GM08714 (cell line): ENCODE results near the gene DNAJA1.
"Not testable (repeated sequence)": the region's sequence is repeated elsewhere in the genome, so short reads cannot be mapped to it uniquely, and the experiment has no call there.

ENCODE experiments used
- H3K4me3 ChIP-seq: fragments of 200-500 bp; sonication (Bioruptor generic); 2 replicates; pipeline ENCODE4 v1.5.1; 2014; ENCODE audit warnings: mild to moderate bottlenecking, low read length, inconsistent platforms
- ZNF274 ChIP-seq: IDR thresholded peaks from 2 replicates; pipeline ENCODE4 v1.6.1; 2012; ENCODE audit warnings: mild to moderate bottlenecking, low read depth, low read length

Gene DNAJA1

GRCh38 chr9:33024966-33025571 is at the start of gene DNAJA1:
TSS of gene DNAJA1 (plus strand) at chr9:33025273. CDS start at chr9:33026485, 1,212 bp downstream.
- TF ChIP-seq ZNF274, result no peak
- peak within 1 kb of the TSS; percentile 90 for H3K4me3 ChIP-seq

DNA sequence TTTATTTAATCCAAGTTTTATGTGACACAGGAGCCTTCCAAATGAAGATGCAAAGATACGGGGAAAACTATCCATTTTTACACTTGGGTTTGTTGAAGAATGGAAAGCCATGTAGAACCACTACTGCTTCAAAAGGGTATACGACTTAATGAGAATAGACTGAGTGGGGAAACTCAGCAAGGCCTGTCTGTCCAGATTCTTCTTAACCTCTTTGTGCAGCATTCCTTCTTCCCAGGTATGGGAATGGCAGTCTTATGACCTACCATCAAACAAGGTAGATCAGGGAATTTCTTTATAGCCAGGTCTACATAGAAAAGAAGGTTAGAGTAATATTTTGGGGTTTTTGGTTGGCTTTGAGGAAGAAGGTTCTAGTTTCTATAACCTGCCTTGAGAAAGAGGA is 47.0 kb upstream of the DNAJA1 start:
- TF ChIP-seq ZNF274, result no peak

DNA sequence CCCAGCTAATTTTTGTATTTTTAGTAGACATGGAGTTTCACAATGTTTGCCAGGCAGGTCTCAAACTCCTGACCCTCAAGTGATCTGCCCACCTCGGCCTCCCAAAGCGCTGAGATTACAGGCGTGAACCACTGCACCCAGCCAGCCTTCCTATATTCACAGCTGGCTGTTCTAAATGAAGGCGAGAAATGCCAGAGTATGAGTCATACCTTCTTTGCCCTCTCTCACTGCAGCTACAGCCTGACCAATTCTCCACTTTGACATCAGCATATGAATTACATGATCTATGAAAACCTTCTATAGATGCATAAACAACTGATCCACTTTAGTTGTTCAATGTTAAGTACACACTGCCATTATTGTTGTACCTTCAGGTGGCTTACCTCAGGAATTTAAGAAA is 38.1 kb upstream of the DNAJA1 start:
- no peak for TF ChIP-seq ZNF274
- H3K4me3 ChIP-seq, result no peak overlapping the region

More for the DNA sequence above, 47.0 kb upstream of the DNAJA1 start:
- no peak overlapping the region for H3K4me3 ChIP-seq

- no peak for TF ChIP-seq ZNF274
- H3K4me3 ChIP-seq, result no peak overlapping the region
Measured at GRCh38 chr9:32989660-32990059, 35.4 kb upstream of the DNAJA1 start.

DNA sequence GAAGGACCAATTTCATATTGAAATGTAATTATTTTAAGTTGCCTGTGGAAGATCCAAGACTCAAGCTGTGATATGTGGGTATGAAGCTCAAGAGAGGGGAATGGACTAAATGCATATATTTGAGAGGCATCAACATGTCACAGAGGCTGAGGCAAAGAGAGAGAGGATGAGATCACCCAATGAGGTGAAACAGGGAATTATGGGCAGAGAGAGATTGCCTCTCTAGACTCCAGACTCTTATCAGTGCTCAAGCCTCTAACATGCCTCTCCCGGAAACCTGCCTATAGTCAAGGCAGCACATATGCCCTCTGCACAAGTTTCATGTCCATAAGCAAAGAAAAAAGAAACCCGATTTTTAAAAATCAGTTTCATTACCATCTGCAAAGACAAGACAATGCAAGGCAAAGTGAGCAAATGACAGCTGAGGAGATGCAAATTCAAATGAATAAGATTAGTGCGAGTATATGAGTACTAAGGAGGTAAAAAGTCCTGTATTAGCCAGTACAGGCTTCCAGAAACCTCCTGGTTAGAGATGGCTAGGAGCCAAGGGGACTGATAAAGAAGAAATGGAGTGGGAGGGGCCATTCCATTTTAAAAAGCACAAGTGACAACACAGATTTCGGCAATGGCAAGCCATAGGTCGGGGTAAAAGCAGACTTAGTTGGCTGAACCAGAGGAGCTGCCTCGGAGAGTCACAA is 33.0 kb upstream of the DNAJA1 start:
- TF ChIP-seq ZNF274, result no peak
- no peak overlapping the region for H3K4me3 ChIP-seq

DNA sequence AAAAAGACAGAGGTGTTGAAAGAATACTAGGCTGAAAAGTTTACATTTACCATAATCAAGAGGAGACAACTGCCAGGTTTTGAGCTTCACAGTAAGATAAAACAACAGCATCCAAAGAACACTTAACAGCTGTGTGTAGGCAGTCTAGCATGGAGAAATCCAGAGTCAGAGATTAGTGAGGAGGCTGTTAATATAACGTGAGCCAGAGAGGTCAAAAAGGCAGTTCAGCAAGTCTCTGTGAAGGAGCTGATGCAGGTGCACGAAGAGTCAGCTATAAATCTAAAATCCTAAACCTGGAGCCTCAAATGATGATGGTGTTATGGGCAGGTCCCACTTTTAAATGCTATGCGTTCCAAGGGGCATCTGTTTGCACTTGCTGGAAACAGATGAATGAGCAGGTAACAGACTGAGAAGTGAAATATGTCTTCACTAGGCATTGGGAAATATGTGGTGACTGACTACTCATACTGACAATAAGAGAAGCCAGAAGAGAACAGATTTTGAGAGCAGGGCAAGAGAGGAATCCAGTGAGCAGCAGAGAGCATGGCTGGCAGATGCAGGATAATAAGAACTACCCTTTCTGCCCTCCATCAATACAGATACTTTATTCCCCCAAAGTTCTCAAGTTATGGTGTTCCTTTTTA is 32.4 kb upstream of the DNAJA1 start:
- no peak overlapping the region for H3K4me3 ChIP-seq
- TF ChIP-seq ZNF274, result no peak

GRCh38 chr9:33000682-33001055 is 24.4 kb upstream of the DNAJA1 start:
- H3K4me3 ChIP-seq, result peak overlapping the region; percentile 93

- H3K4me3 ChIP-seq, result not testable (repeated sequence)
Measured at GRCh38 chr9:33005335-33005734, 19.7 kb upstream of the DNAJA1 start.

DNA sequence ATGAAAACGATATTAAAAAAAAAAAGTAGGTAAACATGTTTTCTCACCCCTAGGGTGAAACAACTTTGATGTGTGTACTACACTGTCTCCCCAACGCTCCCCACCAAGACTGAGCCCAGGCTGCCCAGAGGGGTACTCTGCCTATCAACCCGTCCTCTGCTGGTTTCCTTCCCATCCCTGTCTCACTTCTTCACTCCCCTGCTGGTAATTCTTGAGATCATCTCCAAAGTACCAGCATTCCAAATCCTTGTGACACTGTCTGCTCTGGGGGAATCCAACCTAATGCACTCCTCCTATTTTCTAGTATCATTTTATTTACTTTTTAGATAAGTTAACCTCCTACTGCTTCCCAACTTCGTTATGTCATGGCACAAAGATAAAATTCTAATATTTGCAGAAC is 17.3 kb upstream of the DNAJA1 start:
- TF ChIP-seq ZNF274, result no peak
- no peak overlapping the region for H3K4me3 ChIP-seq

DNA sequence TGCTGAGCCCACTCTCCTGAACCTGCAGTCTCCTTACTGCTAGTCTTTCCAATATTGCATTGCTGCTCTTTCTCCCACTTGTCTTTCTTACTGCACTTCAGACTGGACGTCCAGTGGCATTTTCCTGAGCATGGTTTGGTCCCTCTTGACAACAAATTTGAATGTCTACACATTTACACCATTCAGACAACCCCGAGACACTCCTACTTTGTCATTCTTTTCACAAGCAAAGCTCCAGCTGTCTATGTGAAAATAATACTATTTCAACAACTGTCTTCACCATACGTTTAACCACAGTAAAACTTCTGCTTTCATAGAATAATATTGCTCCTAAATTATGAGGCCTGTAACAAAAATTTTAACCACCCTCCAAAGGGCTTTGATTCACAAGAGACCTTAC is 13.2 kb upstream of the DNAJA1 start:
- no peak overlapping the region for H3K4me3 ChIP-seq
- TF ChIP-seq ZNF274, result no peak

DNA sequence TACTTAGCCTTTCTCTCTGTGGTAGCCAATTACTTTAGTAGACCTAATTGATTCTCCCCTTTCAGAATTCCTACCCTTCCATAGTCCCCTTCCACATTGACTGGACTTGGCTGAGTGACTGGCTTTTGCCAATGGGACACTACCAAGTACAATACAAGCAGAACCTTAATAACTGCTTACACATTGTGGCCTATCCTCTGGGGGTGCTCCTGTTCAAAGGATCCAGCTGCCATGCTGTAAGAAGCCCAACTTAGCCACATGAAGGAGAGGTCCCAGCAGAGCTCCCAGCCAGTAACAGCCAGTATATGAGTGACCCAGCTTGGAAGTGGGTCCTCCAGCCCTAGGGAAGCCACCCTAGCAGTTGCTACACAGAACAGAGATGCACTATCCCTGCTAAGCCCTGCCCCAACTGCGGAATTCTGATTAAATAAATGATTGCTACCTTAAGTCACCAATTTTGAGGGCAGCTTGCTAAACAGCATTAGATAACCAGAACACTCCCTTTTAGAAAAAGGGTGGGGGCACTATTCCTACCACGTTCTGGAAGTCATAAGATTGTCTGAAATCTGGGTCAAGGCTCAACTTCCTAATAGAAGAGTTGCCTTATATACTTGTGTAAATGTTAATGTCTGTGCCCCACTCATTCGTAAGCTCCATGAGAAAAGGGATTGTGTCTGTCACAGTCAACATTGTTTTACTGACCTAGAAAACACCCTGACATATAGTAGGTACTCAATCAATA is 12.6 kb upstream of the DNAJA1 start:
- no peak overlapping the region for H3K4me3 ChIP-seq
- no peak for TF ChIP-seq ZNF274

GRCh38 chr9:33013962-33014664 is 11.0 kb upstream of the DNAJA1 start:
- H3K4me3 ChIP-seq, result no peak overlapping the region

DNA sequence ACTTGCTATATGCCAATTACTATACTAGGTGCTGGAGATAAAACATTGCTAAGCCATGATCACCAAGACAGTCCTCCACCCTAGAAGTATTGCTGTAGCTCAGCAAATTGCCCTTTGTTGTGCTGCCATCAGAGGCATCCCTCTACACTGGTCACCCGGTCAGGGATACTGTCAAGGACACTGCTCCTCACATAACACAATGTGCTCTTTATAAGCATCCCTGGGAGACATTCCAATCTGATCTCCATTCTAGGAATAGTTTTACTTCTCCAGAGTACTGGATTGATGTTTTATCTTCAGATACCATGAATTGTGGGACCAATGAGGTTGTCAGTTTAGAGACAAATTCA is 10.4 kb upstream of the DNAJA1 start:
- no peak for TF ChIP-seq ZNF274
- no peak overlapping the region for H3K4me3 ChIP-seq

More at GRCh38 chr9:33013962-33014664, 11.0 kb upstream of the DNAJA1 start:
- TF ChIP-seq ZNF274, result no peak
